CD4-positive, alpha-beta T cell treated with Interleukin-2 at 100 ng/mL for 4 hours (primary cell): Measurements from ENCODE around the gene CDCA7.
"Not testable (repeated sequence)": the region's sequence is repeated elsewhere in the genome, so short reads cannot be mapped to it uniquely, and the experiment has no call there.

ENCODE experiments used
- DNase-seq: peaks from one replicate; pipeline ENCODE4 v3.0.0-alpha.2; 2020; ENCODE audit warnings: low spot score

The CDCA7 gene

GRCh38 chr2:173404841-173405750 is 50.4 kb downstream of the CDCA7 start:
- DNase-seq: no peak

GRCh38 chr2:173407176-173407575 is 52.5 kb downstream of the CDCA7 start:
- no peak for DNase-seq

GRCh38 chr2:173407646-173408045 is 53.0 kb downstream of the CDCA7 start:
- DNase-seq: no peak

GRCh38 chr2:173410579-173410978 is 55.9 kb downstream of the CDCA7 start:
- no peak for DNase-seq

GRCh38 chr2:173412628-173413027 is 58.0 kb downstream of the CDCA7 start:
- no peak for DNase-seq

- DNase-seq: no peak
Observed at GRCh38 chr2:173414823-173415322, 60.2 kb downstream of the CDCA7 start.

- DNase-seq: no peak
Observed at GRCh38 chr2:173415431-173416381, 61.0 kb downstream of the CDCA7 start.

- DNase-seq: not testable (repeated sequence)
Observed at GRCh38 chr2:173416415-173417152, 61.9 kb downstream of the CDCA7 start.

GRCh38 chr2:173417341-173417740 is 62.7 kb downstream of the CDCA7 start:
- no peak for DNase-seq

GRCh38 chr2:173417802-173418201 is 63.1 kb downstream of the CDCA7 start:
- no peak for DNase-seq
